Measurements from ENCODE around the gene ANKFY1.

- no peak for TF ChIP-seq CTCF (IDR thresholded peaks at IDR 0.05)
- no peak for TF ChIP-seq REST (IDR thresholded peaks at IDR 0.05; ENCODE audit: low read depth, low read length)
- TF ChIP-seq USF1 (IDR thresholded peaks at IDR 0.05; ENCODE audit: borderline replicate concordance, low read depth), result no peak
- TF ChIP-seq RAD21 (IDR thresholded peaks at IDR 0.05; ENCODE audit: low read length), result no peak
- TF ChIP-seq SIN3A (IDR thresholded peaks at IDR 0.05; ENCODE audit: borderline replicate concordance, low read depth, low read length), result no peak
- no peak for TF ChIP-seq EZH2phosphoT487 (IDR thresholded peaks at IDR 0.05; ENCODE audit: borderline replicate concordance, low read depth)
These were observed 101.5 kb downstream of the ANKFY1 start for GRCh38 chr17:4162321-4162720.

All from SK-N-SH (cell line).